SK-N-SH (cell line): ENCODE measurements around the gene TRAF5. TPM values are rescaled to one million over a fixed set of nuclear protein-coding genes. Genes with fewer than 3 reads are reported as not detected.
"Not testable (repeated sequence)": the region's sequence is repeated elsewhere in the genome, so short reads cannot be mapped to it uniquely, and the experiment has no call there.

ENCODE experiments used
- CTCF ChIA-PET: fragments of 300-600, 350-600 bp; formaldehyde crosslinking; extraction: SDS; loops from one replicate; lab custom pipeline; 2021; lab: Yijun Ruan, JAX
- POLR2A ChIA-PET: fragments of 350-600 bp; sonication (Branson Sonifier 250); formaldehyde crosslinking; extraction: SDS; loops from one replicate; lab custom pipeline; 2020; ENCODE audit warnings: antibody characterized with exemption, inconsistent platforms; lab: Yijun Ruan, JAX
- DNase-seq: peaks from one replicate; pipeline ENCODE4 v3.0.0; 2012
- H2AFZ ChIP-seq: fragments of 200-600 bp; sonication (generic); 2 replicates; pipeline ENCODE4 v1.8.1; 2016; ENCODE audit warnings: antibody characterized with exemption, mild to moderate bottlenecking, low read depth
- H3F3A ChIP-seq: fragments of 200-600 bp; sonication (generic); replicated peaks from 2 replicates; pipeline ENCODE3; 2016; ENCODE audit warnings: antibody characterized with exemption, mild to moderate bottlenecking; ENCODE audit not compliant: insufficient read depth
- H3K27ac ChIP-seq, 2 experiments: fragments of 200-500 bp in 1 of 2; fragments of 200-600 bp in 1 of 2; sonication (Bioruptor generic) in 1 of 2; sonication (generic), shearing (Covaris generic) in 1 of 2; 2 replicates each; pipeline versions ENCODE4 v1.5.1 to v1.6.1; 2014 to 2016; ENCODE audit warnings: low read depth in 2 of 2, inconsistent platforms in 1 of 2, low read length in 1 of 2, mild to moderate bottlenecking in 1 of 2, mixed read lengths in 1 of 2
- H3K27me3 ChIP-seq: fragments of 200-600 bp; sonication (generic), shearing (Covaris generic); 2 replicates; pipeline ENCODE4 v1.6.1; 2016; ENCODE audit warnings: mixed run types; ENCODE audit not compliant: insufficient read depth
- H3K36me3 ChIP-seq, 2 experiments: fragments of 200-500 bp in 1 of 2; fragments of 200-600 bp in 1 of 2; sonication (Bioruptor generic) in 1 of 2; sonication (generic) in 1 of 2; replicated peaks in 1 of 2; 2 replicates each; pipeline versions ENCODE3 to v1.5.1; 2014 to 2016; ENCODE audit warnings: low read length in 1 of 2, mild to moderate bottlenecking in 1 of 2; ENCODE audit not compliant: insufficient read depth in 2 of 2, control insufficient read depth in 1 of 2
- H3K4me1 ChIP-seq, 2 experiments: fragments of 200-500 bp in 1 of 2; fragments of 200-600 bp in 1 of 2; sonication (Bioruptor generic) in 1 of 2; sonication (generic), shearing (Covaris generic) in 1 of 2; 2 replicates each; pipeline versions ENCODE4 v1.5.1 to v1.6.1; 2014 to 2016; ENCODE audit warnings: low read depth in 1 of 2, low read length in 1 of 2, mixed run types in 1 of 2; ENCODE audit not compliant: insufficient read depth in 2 of 2, control insufficient read depth in 1 of 2
- H3K4me2 ChIP-seq: fragments of 200-600 bp; sonication (generic), shearing (Covaris generic); 2 replicates; pipeline ENCODE4 v1.6.1; 2017; ENCODE audit warnings: mixed run types
- H3K4me3 ChIP-seq, 2 experiments: fragments of 200-500 bp in 1 of 2; fragments of 200-600 bp in 1 of 2; sonication (Bioruptor generic) in 1 of 2; sonication (generic), shearing (Covaris generic) in 1 of 2; 2 replicates each; pipeline versions ENCODE4 v1.5.1 to v1.8.1; 2014 to 2016; ENCODE audit warnings: low read depth in 2 of 2, inconsistent platforms in 1 of 2, low read length in 1 of 2, mild to moderate bottlenecking in 1 of 2, mixed read lengths in 1 of 2, moderate library complexity in 1 of 2
- H3K79me2 ChIP-seq: fragments of 200-600 bp; sonication (generic); 2 replicates; pipeline ENCODE4 v1.8.1; 2017; ENCODE audit warnings: mild to moderate bottlenecking; ENCODE audit not compliant: insufficient read depth
- H3K9ac ChIP-seq: fragments of 200-600 bp; sonication (generic); 2 replicates; pipeline ENCODE4 v1.6.1; 2017; ENCODE audit warnings: mixed run types
- H3K9me2 ChIP-seq: fragments of 200-600 bp; sonication (generic); 2 replicates; pipeline ENCODE4 v1.6.1; 2017; ENCODE audit warnings: mixed run types
- H3K9me3 ChIP-seq: fragments of 200-600 bp; sonication (generic); 2 replicates; pipeline ENCODE4 v1.6.1; 2017; ENCODE audit warnings: mixed run types, mild to moderate bottlenecking, moderate library complexity
- H4K20me1 ChIP-seq: fragments of 200-600 bp; sonication (generic); 2 replicates; pipeline ENCODE4 v1.6.1; 2017; ENCODE audit warnings: mild to moderate bottlenecking, mixed run types; ENCODE audit not compliant: insufficient read depth
- CHD2 ChIP-seq: fragments of 150-350 bp; IDR thresholded peaks from 2 replicates; pipeline ENCODE4 v1.6.1; 2018; ENCODE audit warnings: low read length; ENCODE audit not compliant: partially characterized antibody
- ELF1 ChIP-seq: IDR thresholded peaks from 2 replicates; pipeline ENCODE4 v1.4.0; 2012
- EP300 ChIP-seq, 2 experiments: IDR thresholded peaks; 2 replicates each; pipeline versions ENCODE4 v1.4.0 to v1.6.1; 2012; ENCODE audit warnings: borderline replicate concordance in 1 of 2, low read depth in 1 of 2, low read length in 1 of 2
- FOSL2 ChIP-seq: IDR thresholded peaks from 2 replicates; pipeline ENCODE4 v1.4.0; 2012; ENCODE audit warnings: low read depth, mild to moderate bottlenecking, moderate library complexity, borderline replicate concordance
- GATA2 ChIP-seq: sonication (generic); formaldehyde crosslinking; IDR thresholded peaks from 2 replicates; pipeline ENCODE4 v1.5.0; 2020; ENCODE audit warnings: mild to moderate bottlenecking, missing genetic modification reagents
- JUND ChIP-seq: IDR thresholded peaks from 2 replicates; pipeline ENCODE4 v1.4.0; 2012
- MAX ChIP-seq: IDR thresholded peaks from 2 replicates; pipeline ENCODE4 v1.4.0; 2012; ENCODE audit warnings: low read depth
- MEF2A ChIP-seq: IDR thresholded peaks from 2 replicates; pipeline ENCODE4 v1.4.0; 2012; ENCODE audit warnings: low read depth, borderline replicate concordance
- MXI1 ChIP-seq: IDR thresholded peaks from 2 replicates; pipeline ENCODE4 v1.6.1; 2012; ENCODE audit warnings: mild to moderate bottlenecking, low read depth, low read length, improper control_type of control experiment
- NRF1 ChIP-seq: IDR thresholded peaks from 2 replicates; pipeline ENCODE4 v1.6.1; 2012; ENCODE audit warnings: low read depth, mild to moderate bottlenecking, low read length
- PBX3 ChIP-seq: IDR thresholded peaks from 2 replicates; pipeline ENCODE4; 2012
- RAD21 ChIP-seq: IDR thresholded peaks from 2 replicates; pipeline ENCODE4 v1.6.1; 2012; ENCODE audit warnings: mild to moderate bottlenecking, low read length
- RCOR1 ChIP-seq: fragments of 150-350 bp; IDR thresholded peaks from 2 replicates; pipeline ENCODE4 v1.6.1; 2017; ENCODE audit warnings: antibody characterized with exemption, low read length
- RFX5 ChIP-seq: IDR thresholded peaks from 2 replicates; pipeline ENCODE4 v1.6.1; 2012; ENCODE audit warnings: mild to moderate bottlenecking, improper control_type of control experiment, low read length
- RXRA ChIP-seq: IDR thresholded peaks from 2 replicates; pipeline ENCODE4 v1.4.0; 2012; ENCODE audit warnings: low read depth, mild to moderate bottlenecking, borderline replicate concordance
- SIN3A ChIP-seq: IDR thresholded peaks from 2 replicates; pipeline ENCODE4 v1.6.1; 2012; ENCODE audit warnings: low read depth, mild to moderate bottlenecking, low read length, moderate library complexity, borderline replicate concordance
- TCF12 ChIP-seq: IDR thresholded peaks from 2 replicates; pipeline ENCODE4 v1.4.0; 2012
- TEAD4 ChIP-seq: IDR thresholded peaks from 2 replicates; pipeline ENCODE4 v1.4.0; 2012; ENCODE audit warnings: mild to moderate bottlenecking, borderline replicate concordance; ENCODE audit not compliant: insufficient read depth
- USF2 ChIP-seq: fragments of 150-350 bp; IDR thresholded peaks from 2 replicates; pipeline ENCODE4 v1.6.1; 2017; ENCODE audit warnings: antibody characterized with exemption, low read length, low read depth, borderline replicate concordance
- YY1 ChIP-seq: IDR thresholded peaks from 2 replicates; pipeline ENCODE4 v1.4.0; 2012; ENCODE audit warnings: low read depth, mild to moderate bottlenecking
- WGBS: methylation state at CpG from one replicate; pipeline ENCODE4 v1.1.6; 2017; ENCODE audit warnings: low lambda C conversion rate; 5-methylcytosine and 5-hydroxymethylcytosine counted together
- polyA plus RNA-seq, 3 experiments: library from polyadenylated mRNA; depleted of rRNA; stranded (reverse); fragments of >200 nt; gene quantifications; 2 replicates each; pipeline ENCODE4 v1.2.3, GENCODE V29; 2012

The TRAF5 gene
- polyA plus RNA-seq, 1 of the 3 experiments (the other 2 are of a cell fraction) = 7.6 TPM

- ChIA-PET POLR2A (no interaction called here), CTCF (no interaction called here)
- H3K4me2 ChIP-seq = no peak overlapping the region
- H3K27me3 ChIP-seq = no peaks in the 10 kb centered on the region
- TF ChIP-seq ELF1 (no peak), RAD21 (no peak), EP300 (IDR thresholded peaks at IDR 0.05; ENCODE audit: borderline replicate concordance in 1 of 2, low read depth in 1 of 2, low read length in 1 of 2) (no peak), CHD2 (no peak), USF2 (no peak), GATA2 (CRISPR knock-in tag) (no peak), YY1 (no peak), FOSL2 (no peak), MAX (no peak), RFX5 (no peak), TCF12 (no peak), PBX3 (no peak), MEF2A (no peak)
- no peaks in the 10 kb centered on the region for H3K79me2 ChIP-seq
- H3F3A ChIP-seq = no peaks in the 10 kb centered on the region
- no peak overlapping the region for H2AFZ ChIP-seq
- H3K4me3 ChIP-seq = no peak overlapping the region
- 100% methylated on average over 3 of the region's 3 CpGs for WGBS
- no peaks in the 10 kb centered on the region for H3K9me3 ChIP-seq
- no peak overlapping the region for H3K27ac ChIP-seq
- no peak for DNase-seq
- peaks cover 0 to 4% of the 10 kb centered on the region in 2 experiments for H3K36me3 ChIP-seq
- no peaks in the 10 kb centered on the region for H3K9me2 ChIP-seq
- H3K9ac ChIP-seq = no peak overlapping the region
- no peaks in the 10 kb centered on the region for H4K20me1 ChIP-seq
- H3K4me1 ChIP-seq = no peaks in the 10 kb centered on the region
Measured at GRCh38 chr1:211411639-211412038, 85.0 kb downstream of the TRAF5 start.

- H3K79me2 ChIP-seq = no peaks in the 10 kb centered on the region
- H4K20me1 ChIP-seq = no peaks in the 10 kb centered on the region
- no peak overlapping the region for H3K4me3 ChIP-seq
- ChIA-PET CTCF (interaction anchor here (1.0 to 2.4 kb wide), 7 partner anchors 16 to 99 kb away, joined by 3 to 13 read pairs (median 3); no protein-coding TSS in a partner anchor), POLR2A (interaction anchor here (0.8 kb wide), 1 partner anchor 20 kb away, joined by 3 read pairs; no protein-coding TSS in a partner anchor)
- 96% methylated on average over 2 of the region's 2 CpGs for WGBS
- no peak overlapping the region for H3K4me2 ChIP-seq
- DNase-seq = no peak
- no peaks in the 10 kb centered on the region for H3K9me3 ChIP-seq
- TF ChIP-seq MEF2A = no peak
- no peak for TF ChIP-seq NRF1
- no peak for TF ChIP-seq GATA2 (CRISPR knock-in tag)
- TF ChIP-seq SIN3A = no peak
- no peak for TF ChIP-seq MAX
- no peak for TF ChIP-seq TEAD4
- no peak for TF ChIP-seq RAD21
- no peak for TF ChIP-seq FOSL2
- no peak for TF ChIP-seq RCOR1
- no peak for TF ChIP-seq RXRA
- no peak for TF ChIP-seq PBX3
- no peak for TF ChIP-seq MXI1
- no peak for TF ChIP-seq USF2
- TF ChIP-seq JUND = no peak
- TF ChIP-seq EP300 (IDR thresholded peaks at IDR 0.05; ENCODE audit: borderline replicate concordance in 1 of 2, low read depth in 1 of 2, low read length in 1 of 2) = no peak
- H3K36me3 ChIP-seq = peaks cover 0 to 4% of the 10 kb centered on the region in 2 experiments
- no peaks in the 10 kb centered on the region for H3K9me2 ChIP-seq
- H3K4me1 ChIP-seq = peaks cover 0 to 3% of the 10 kb centered on the region in 2 experiments; a peak in 1 of 4 replicates
- H3K9ac ChIP-seq = no peak overlapping the region
- no peak overlapping the region for H3K27ac ChIP-seq
- H3K27me3 ChIP-seq = no peaks in the 10 kb centered on the region
- H2AFZ ChIP-seq = no peak overlapping the region
- no peaks in the 10 kb centered on the region for H3F3A ChIP-seq
Measured at GRCh38 chr1:211415700-211416099, 89.1 kb downstream of the TRAF5 start.

GRCh38 chr1:211416246-211416627 lies 89.6 kb downstream of the TRAF5 start:
- DNase-seq = peak; percentile 48
- H3K36me3 ChIP-seq, H3K79me2 ChIP-seq, H3K4me2 ChIP-seq, H2AFZ ChIP-seq, H3K4me1 ChIP-seq, H4K20me1 ChIP-seq, H3F3A ChIP-seq, H3K27me3 ChIP-seq, H3K9ac ChIP-seq, H3K9me3 ChIP-seq, H3K9me2 ChIP-seq, H3K27ac ChIP-seq: not testable (repeated sequence)
- WGBS = 40% methylated on average over 1 of the region's 43 CpGs
- POLR2A ChIA-PET = interaction anchor here (0.8 kb wide), 1 partner anchor 21 kb away, joined by 3 read pairs; no protein-coding TSS in a partner anchor
- H3K4me3 ChIP-seq = peak overlapping the region in 1 of 2 experiments; percentile 29; a peak in 2 of 4 replicates
- CTCF ChIA-PET = interaction anchor here (1.0 to 2.4 kb wide), 7 partner anchors 16 to 98 kb away, joined by 3 to 13 read pairs (median 3); no protein-coding TSS in a partner anchor
